Measurements from ENCODE around the gene CHRM1. TPM values are rescaled to one million over a fixed set of nuclear protein-coding genes. Genes with fewer than 3 reads are reported as not detected.

CHRM1 gene
- total RNA-seq, 2 donors from 2014 or later, result not detected

- Histone ChIP-seq H3K9ac (ENCODE audit: extremely low read depth, low read length, poor library complexity, severe bottlenecking) (peak within 1 kb of the TSS; percentile 99), H3K4me3 (ENCODE audit: low read length) (peak within 1 kb of the TSS; percentile 95), H3K27ac (ENCODE audit: low read depth, low read length) (peak within 1 kb of the TSS; percentile 98), H3K9me3 (ENCODE audit: control insufficient read depth, low read length) (no peaks in the 10 kb centered on the region), H3K36me3 (ENCODE audit: control insufficient read depth, insufficient read depth, low read length) (peaks cover 67% of the 10 kb centered on the region), H3K27me3 (ENCODE audit: control insufficient read depth, insufficient read depth, low read length, poor library complexity, severe bottlenecking) (no peaks in the 10 kb centered on the region), H3K4me1 (ENCODE audit: control insufficient read depth, insufficient read depth, low read length) (peaks cover 13% of the 10 kb centered on the region)
- Mint-ChIP-seq H3K4me1 (peaks cover 53% of the 10 kb centered on the region), H3K36me3 (ENCODE audit: low read depth) (peaks cover 69% of the 10 kb centered on the region), H3K27ac (peak within 1 kb of the TSS; percentile 100), H3K4me3 (peak within 1 kb of the TSS; percentile 98), H3K27me3 (ENCODE audit: insufficient read depth) (no peaks in the 10 kb centered on the region), H3K9me3 (no peaks in the 10 kb centered on the region)
- peak; percentile 85 for TF ChIP-seq CTCF (conservative IDR thresholded peaks at IDR 0.05)
- DNase-seq, result peak; percentile 97
- WGBS, 2 experiments (ENCODE audit: insufficient coverage in 1 of 2, insufficient read length in 1 of 2), result 0% methylated on average over 32 to 69 of the region's 69 CpGs
Measured at GRCh38 chr11:62880803-62881578, 40.2 kb downstream of the CHRM1 start, which contains the start of gene SLC3A2. TSS of gene SLC3A2 (plus strand) at chr11:62880896. CDS start at chr11:62881024, 128 bp downstream.

GRCh38 chr11:62880231-62880802 lies 40.8 kb downstream of the CHRM1 start:
- peak overlapping the region; percentile 100 for H3K27ac Mint-ChIP-seq
- Histone ChIP-seq H3K27ac (ENCODE audit: low read depth, low read length) (peak overlapping the region; percentile 98), H3K4me1 (ENCODE audit: control insufficient read depth, insufficient read depth, low read length) (peaks cover 13% of the 10 kb centered on the region), H3K36me3 (ENCODE audit: control insufficient read depth, insufficient read depth, low read length) (peaks cover 61% of the 10 kb centered on the region), H3K9ac (ENCODE audit: extremely low read depth, low read length, poor library complexity, severe bottlenecking) (peak overlapping the region; percentile 99), H3K27me3 (ENCODE audit: control insufficient read depth, insufficient read depth, low read length, poor library complexity, severe bottlenecking) (no peaks in the 10 kb centered on the region), H3K9me3 (ENCODE audit: control insufficient read depth, low read length) (no peaks in the 10 kb centered on the region), H3K4me3 (ENCODE audit: low read length) (peak overlapping the region; percentile 95)
- no peaks in the 10 kb centered on the region for H3K9me3 Mint-ChIP-seq
- no peaks in the 10 kb centered on the region for H3K27me3 Mint-ChIP-seq (ENCODE audit: insufficient read depth)
- H3K4me3 Mint-ChIP-seq, result peak overlapping the region; percentile 98
- DNase-seq, result no peak
- 16 to 30% methylated on average over 7 to 16 of the region's 16 CpGs for WGBS, 2 experiments (ENCODE audit: insufficient coverage in 1 of 2, insufficient read length in 1 of 2)
- H3K4me1 Mint-ChIP-seq, result peaks cover 49% of the 10 kb centered on the region
- TF ChIP-seq CTCF (conservative IDR thresholded peaks at IDR 0.05), result no peak
- peaks cover 65% of the 10 kb centered on the region for H3K36me3 Mint-ChIP-seq (ENCODE audit: low read depth)

- Mint-ChIP-seq H3K4me1 (peaks cover 45% of the 10 kb centered on the region), H3K27me3 (ENCODE audit: insufficient read depth) (no peaks in the 10 kb centered on the region), H3K4me3 (peak overlapping the region; percentile 98), H3K9me3 (no peaks in the 10 kb centered on the region), H3K27ac (peak overlapping the region; percentile 100), H3K36me3 (ENCODE audit: low read depth) (peaks cover 61% of the 10 kb centered on the region)
- peak overlapping the region; percentile 95 for H3K4me3 ChIP-seq (ENCODE audit: low read length)
- peaks cover 13% of the 10 kb centered on the region for H3K4me1 ChIP-seq (ENCODE audit: control insufficient read depth, insufficient read depth, low read length)
- TF ChIP-seq CTCF (conservative IDR thresholded peaks at IDR 0.05), result no peak
- H3K36me3 ChIP-seq (ENCODE audit: control insufficient read depth, insufficient read depth, low read length), result peaks cover 60% of the 10 kb centered on the region
- no peaks in the 10 kb centered on the region for H3K27me3 ChIP-seq (ENCODE audit: control insufficient read depth, insufficient read depth, low read length, poor library complexity, severe bottlenecking)
- no peaks in the 10 kb centered on the region for H3K9me3 ChIP-seq (ENCODE audit: control insufficient read depth, low read length)
- WGBS, 2 experiments (ENCODE audit: insufficient coverage in 1 of 2, insufficient read length in 1 of 2), result 76 to 100% methylated on average over 1 to 7 of the region's 7 CpGs
- no peak overlapping the region for H3K27ac ChIP-seq (ENCODE audit: low read depth, low read length)
- no peak for DNase-seq
- no peak overlapping the region for H3K9ac ChIP-seq (ENCODE audit: extremely low read depth, low read length, poor library complexity, severe bottlenecking)
Measured at GRCh38 chr11:62879235-62879978, 41.8 kb downstream of the CHRM1 start.

Measured in endodermal cell (in vitro differentiated cells).